GM18498 (cell line): ENCODE data around the gene GRK6.

Source experiments
- ATAC-seq: cut with Tn5 transposase; IDR thresholded peaks from one replicate; pipeline ENCODE4 v1.9.1; 2021; ENCODE audit warnings: mild to moderate bottlenecking, moderate library complexity; ENCODE audit not compliant: unreplicated experiment

The GRK6 gene

GRCh38 chr5:177439518-177440053, 13.1 kb downstream of the GRK6 start:
- ATAC-seq = no peak

GRCh38 chr5:177440211-177440989, 13.9 kb downstream of the GRK6 start:
- no peak for ATAC-seq

GRCh38 chr5:177440990-177441780, 14.7 kb downstream of the GRK6 start:
- ATAC-seq = no peak

GRCh38 chr5:177442066-177442826, 15.8 kb downstream of the GRK6 start:
- ATAC-seq = no peak

GRCh38 chr5:177443144-177443983, 16.9 kb downstream of the GRK6 start:
- ATAC-seq = no peak

GRCh38 chr5:177444106-177445051, 17.9 kb downstream of the GRK6 start:
- ATAC-seq = no peak

- no peak for ATAC-seq
Observed at GRCh38 chr5:177445052-177445916, 18.8 kb downstream of the GRK6 start.

GRCh38 chr5:177445917-177446199, 19.4 kb downstream of the GRK6 start:
- no peak for ATAC-seq

- ATAC-seq = peak; percentile 51
Observed at GRCh38 chr5:177446200-177447065, 20.0 kb downstream of the GRK6 start, which contains the start of gene PRR7. Gene PRR7 (plus strand): TSS chr5:177446814. CDS start chr5:177455068, 8,254 bp downstream.

GRCh38 chr5:177447066-177447610, 20.7 kb downstream of the GRK6 start:
- peak; percentile 42 for ATAC-seq

GRCh38 chr5:177447611-177448243, 21.3 kb downstream of the GRK6 start:
- ATAC-seq = no peak

GRCh38 chr5:177448244-177448950, 21.9 kb downstream of the GRK6 start:
- no peak for ATAC-seq

GRCh38 chr5:177449140-177450061, 22.9 kb downstream of the GRK6 start:
- no peak for ATAC-seq

- ATAC-seq = no peak
Observed at GRCh38 chr5:177450667-177451424, 24.4 kb downstream of the GRK6 start.
